ENCODE data around the gene ANTXR1.

The ANTXR1 gene

DNA sequence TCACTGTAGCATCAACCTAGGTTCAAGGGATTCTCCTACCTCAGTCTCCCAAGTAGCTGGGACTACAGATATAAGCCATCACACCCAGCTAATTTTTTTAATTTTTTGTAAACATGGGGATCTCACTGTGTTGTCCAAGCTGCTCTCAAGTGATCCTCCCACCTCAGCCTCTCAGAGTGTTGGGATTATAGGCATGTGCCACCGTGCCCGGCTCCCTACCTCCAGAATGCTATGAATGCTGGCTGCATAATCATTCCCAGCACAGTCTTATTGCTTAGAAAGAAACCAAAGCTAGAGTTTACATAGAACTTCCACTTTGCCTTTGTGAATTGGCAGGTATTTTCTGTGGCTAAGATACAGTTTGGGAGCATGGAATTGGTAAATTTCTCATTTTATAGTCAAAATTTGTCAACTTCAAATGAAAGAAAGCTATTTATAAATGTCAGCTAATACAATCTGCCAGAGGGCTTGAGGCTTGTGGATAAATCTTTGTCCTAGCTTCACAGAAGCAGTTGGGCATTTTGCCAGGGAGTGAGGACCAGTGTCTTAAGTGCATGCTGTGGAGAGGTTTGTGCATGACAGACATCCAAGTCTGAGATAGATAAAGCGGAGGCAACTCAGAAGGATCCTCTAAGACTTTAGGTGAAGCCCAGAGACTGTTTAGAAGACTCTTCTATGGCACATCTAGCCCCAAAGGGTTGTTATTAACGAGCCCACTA is 175.4 kb downstream of the ANTXR1 start:
- no peak for DNase-seq

DNA sequence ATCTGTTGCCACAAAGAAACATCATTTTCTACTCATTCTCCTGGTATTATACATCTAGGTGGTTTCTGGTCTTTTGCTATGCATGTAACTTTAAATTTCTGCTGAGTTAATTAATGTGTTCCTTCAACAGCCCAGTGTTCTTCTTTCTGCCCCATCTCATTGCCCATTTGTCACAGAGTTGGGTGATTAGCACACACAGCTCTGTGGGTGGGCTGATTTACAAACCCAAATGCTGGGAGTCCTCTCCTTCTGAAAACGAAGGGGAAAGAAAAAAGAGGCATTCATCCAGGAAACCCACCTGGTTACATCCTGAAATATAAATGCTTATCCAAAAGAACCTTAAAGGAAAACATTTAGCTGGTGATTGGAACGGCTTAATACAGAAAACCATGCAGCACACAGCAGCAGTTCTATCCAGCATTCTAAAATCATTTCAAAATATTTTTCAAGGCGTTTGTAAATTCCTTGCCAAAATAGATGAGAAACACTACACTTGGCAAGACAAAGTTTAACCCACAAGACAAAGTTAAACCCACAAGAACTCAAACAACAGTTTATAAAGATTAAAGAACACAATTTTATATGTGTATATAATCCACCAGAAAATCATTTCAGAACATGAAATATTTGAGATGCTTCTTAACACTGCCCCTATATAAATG is 177.9 kb downstream of the ANTXR1 start:
- no peak for DNase-seq

DNA sequence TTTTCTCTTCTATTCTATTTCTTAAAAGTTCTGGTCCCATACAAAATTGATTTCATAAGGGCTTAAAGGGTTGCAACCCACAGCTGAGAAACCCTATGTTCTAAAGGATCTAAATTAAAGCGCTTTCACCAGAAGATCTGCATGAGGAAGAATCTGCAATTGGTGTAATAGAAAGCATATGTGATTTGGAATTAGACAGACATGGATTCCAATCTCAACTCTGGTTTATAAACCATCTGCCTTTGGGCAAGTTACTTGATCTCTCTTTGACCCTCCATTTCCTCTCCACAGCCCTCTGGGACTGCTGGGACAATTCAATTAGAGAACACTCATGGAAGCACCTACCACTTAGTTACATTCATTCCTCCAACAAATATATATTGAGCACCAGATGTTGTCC is 178.7 kb downstream of the ANTXR1 start:
- no peak for DNase-seq

GRCh38 chr2:69192176-69192945 is 179.4 kb downstream of the ANTXR1 start:
- DNase-seq: no peak

- DNase-seq: no peak
These were observed 182.7 kb downstream of the ANTXR1 start for GRCh38 chr2:69195706-69196105.

DNA sequence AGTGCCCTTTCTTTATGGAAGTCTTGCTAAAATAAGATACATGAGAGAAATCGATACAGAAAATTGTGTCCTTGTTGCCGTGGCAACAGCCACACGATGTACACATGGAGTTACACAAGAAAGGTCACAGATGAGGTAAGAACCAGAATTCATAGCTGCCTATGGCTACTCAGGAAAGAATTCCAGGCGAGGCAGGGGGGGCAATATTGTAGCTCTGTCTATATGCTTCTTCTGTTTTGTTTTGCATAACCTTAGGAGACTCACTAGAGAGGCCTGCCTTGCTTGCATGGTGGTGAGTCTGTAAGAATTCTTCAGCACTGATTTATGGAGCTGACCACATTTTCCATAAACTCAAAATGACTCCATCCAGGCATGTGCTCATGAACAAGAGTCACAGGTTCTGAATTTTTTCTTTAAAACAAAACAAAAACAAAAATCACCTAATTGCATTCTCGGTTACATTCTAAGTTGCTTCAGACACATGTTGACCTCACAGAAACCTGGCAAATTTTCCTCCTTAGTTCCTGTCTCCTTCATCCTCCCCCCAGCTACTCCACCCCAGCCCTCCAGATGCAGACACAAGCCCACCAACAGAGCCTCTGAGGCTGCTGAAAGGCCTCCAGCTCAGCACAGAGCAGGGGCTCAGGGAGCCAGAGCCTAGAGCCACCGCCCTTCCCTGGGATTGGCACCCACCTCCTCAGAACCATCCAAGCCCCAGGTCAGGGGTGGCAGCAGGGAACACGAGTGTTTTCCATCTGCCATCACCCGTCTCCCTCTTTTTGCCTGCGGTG is 183.5 kb downstream of the ANTXR1 start:
- DNase-seq: no peak

DNA sequence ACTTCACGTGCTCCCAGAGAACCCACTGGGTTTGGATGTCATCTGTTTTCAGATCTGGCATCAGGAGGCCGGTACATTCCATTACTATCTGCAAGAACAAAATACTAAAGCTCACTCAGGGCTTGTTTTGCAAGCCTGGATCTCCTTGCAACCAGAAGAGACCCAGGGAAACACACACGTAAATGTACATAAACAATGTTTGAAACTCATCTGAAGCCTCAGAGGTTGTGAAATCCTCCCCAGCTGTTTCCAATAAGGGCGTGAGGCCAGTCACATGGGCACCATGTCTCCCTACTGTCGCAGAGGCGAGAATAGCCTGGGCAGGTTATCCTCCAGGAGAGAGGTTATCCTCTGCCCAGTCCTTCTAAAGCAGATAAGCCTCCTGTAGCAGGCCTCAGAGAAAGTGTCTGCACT is 187.1 kb downstream of the ANTXR1 start:
- DNase-seq: no peak

- DNase-seq: no peak
These were observed 188.3 kb downstream of the ANTXR1 start for GRCh38 chr2:69201259-69201658.

DNA sequence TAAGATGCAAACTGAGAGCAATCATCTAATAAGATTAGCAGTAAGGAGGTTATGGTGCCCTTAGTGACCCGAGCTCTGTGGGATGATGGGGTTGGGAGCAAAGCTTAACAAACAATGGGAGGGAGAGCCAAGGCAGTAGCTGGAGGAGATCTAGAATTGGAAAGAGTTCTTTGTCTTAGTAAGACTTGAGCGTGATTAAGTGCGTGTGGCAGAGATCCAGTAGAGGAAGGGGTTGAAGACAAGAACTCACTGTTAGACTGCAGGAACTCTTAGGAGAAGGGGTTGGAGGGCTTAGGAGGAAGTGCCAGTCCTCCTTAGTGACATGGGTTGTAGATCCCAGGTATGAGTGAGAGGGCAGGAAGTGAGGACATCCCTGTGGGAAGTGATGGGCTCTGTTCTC is 189.3 kb downstream of the ANTXR1 start:
- DNase-seq: no peak

DNA sequence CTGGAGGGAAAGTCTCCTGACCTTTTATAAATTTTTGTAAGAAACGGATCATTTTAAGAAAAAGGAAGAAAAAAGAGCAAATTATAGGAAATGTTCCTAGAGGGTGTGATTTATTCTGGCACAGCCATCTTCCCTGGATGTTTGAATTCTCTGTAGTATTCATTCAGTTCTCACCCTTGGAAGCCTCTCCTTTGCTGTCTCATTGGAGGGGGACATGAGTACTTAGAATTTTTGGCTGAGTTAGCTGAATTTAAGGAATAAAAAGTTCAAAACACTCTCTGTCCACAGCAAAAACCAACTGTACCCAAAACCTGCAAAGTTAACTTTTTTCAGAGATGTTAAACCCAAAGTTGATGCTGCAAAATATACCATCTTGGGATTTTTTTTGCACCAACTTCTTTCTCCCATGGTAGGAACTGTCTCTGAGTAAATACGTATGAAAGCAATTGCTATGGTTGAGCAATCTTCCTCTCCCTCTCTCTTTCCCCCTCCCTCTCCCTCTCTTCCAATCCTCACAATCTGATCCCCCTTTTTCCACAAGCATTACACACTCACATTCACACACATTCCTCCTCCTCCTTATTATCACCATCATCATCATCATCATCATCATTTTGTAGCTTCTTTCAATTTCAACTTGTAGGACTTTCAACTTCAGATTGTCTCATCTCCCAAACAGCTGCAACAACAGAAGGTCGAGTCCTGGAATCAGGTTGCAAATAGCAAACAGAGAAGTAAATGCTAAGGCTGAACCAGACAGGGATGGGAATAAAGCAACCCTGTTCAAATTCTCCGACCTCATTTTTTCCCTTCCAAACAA is 190.4 kb downstream of the ANTXR1 start:
- no peak for DNase-seq

DNA sequence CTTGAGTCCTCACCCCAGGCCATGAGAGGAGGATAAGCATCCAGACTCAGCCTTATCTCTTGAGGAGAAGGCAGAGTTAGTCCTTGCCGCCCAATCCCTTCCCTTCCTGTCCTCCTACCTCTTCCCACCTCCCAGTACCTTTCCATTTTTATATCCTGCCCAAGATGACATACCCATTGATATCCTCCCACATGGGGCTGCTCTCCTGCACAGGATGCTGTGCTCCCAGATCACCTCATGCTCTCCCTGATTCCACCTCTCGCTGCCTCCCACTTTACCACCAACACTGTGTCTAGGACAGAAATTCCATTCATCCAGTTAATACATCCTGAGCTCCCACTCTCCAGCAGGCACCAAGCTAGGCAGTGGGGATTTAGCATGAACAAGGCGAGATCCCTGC is 191.7 kb downstream of the ANTXR1 start:
- no peak for DNase-seq

GRCh38 chr2:69205076-69205475 is 192.1 kb downstream of the ANTXR1 start:
- no peak for DNase-seq

DNA sequence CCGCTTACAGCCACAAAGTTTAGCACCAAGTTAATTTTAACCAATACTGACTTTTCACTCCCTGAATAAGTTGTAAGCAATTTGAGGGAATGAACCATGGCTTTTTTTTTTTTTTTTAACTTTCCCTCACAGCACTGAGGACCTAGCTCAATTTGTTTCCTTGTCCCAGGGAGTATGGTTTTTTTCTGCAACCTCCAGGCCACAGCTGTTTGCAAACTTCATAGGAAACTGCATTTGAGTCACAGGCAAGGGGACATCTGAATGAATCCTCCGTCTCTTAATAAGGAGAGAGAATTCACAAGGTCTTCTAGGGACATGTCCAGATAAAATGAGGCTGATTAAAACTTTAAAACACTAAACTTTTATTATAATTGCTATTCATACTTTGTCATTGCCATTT is 192.5 kb downstream of the ANTXR1 start:
- DNase-seq: no peak

- DNase-seq: no peak
These were observed 195.1 kb downstream of the ANTXR1 start for GRCh38 chr2:69208023-69208595.

DNA sequence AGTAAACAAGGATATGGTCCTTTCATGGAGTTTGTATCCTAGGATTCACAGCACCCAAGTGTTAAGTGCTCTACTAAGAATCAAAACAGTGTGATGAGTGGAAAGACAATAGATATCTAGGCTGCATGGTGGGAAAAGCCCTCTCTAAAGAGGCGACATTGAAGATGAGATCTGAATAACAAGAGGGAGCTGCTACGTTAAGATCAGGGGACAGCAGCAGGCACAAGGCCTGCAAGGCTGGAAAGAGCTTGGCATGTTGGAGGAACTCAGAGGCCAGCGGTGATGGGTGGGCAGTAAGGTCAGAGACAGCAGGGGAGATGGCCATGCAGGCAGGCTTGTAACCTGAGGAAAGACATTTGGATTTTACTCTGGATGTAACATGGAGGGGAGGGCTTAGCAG is 196.5 kb downstream of the ANTXR1 start:
- no peak for DNase-seq

DNA sequence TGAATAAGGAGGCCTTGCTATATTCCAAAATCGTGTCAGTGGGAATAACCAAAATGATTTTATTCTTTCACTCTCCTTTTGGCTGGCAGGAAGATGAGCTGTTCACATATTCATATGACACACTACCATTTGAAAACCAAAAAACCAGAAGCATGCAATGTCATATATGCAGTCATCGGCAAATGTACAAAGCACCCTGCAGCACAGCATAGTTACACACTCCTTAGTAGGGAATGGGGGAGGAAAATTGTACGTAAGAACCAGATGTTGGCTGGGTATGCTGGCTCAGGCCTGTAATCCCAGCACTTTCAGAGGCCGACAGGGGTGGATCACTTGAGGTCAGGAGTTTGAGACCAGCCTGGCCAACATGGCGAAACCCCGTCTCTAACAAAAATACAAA is 197.4 kb downstream of the ANTXR1 start:
- no peak for DNase-seq

GRCh38 chr2:69211048-69211447 is 198.1 kb downstream of the ANTXR1 start:
- no peak for DNase-seq

DNA sequence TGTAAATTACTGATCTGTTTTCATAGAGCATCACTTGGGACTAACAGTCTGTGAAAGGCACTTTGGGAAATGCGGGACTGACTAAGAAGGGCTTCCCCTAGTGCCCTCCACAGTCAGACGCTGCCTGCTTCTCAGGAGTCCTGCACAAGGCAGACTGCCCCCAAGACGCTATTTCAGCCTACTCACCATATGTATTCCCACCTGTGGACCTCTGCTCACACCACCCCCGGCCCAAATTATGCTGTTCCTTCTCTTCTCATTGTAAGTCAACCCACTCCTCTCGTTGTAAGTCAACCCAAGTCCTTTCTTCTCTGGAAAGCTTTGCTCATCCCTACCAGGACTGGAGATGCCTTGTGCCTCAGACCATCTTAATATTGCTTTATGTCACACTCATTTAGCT is 198.7 kb downstream of the ANTXR1 start:
- no peak for DNase-seq

GRCh38 chr2:69212238-69213028 is 199.5 kb downstream of the ANTXR1 start:
- DNase-seq: no peak

DNA sequence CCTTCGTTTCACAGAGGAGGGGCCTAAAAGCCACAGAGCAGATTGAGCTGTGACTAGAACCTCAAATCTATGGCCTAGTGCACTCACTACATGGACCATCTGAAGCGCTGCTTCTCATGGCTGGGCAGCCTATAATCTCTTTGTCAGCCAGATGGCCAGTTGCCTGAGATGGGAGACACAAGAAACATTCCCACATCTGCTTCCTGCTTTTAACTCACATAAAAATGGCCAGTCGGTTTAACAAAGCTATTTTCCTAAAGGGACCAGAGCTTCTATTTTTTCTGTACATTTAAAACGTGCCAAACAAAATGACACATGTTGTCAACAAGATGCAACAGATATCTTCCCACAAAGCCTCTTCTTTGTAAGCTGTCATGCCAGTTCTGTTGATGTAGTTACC is 200.2 kb downstream of the ANTXR1 start:
- no peak for DNase-seq

DNA sequence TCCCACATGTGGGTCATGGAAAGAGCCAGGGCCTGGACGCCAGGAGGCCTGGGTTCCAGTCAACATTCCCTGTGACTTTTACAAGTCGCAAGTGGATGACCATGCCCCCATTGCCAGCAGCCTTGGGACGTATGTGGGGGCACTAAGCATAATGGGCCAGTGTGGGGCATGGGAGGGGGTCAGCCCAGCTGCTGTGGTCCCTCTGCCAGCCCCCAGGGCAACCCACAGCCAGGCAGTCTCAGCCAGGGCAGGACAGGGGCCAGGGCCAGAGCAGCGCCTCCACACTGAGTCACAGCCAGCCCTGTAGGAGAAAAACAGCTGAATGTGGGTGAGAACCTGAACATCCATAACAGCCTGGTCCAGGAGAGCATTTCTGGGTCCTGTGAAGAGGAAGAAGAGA is 200.8 kb downstream of the ANTXR1 start:
- no peak for DNase-seq

Measured in stimulated activated naive CD4-positive, alpha-beta T cell (primary cell).